ENCODE measurements around the gene SLX4IP. TPM values are rescaled to one million over a fixed set of nuclear protein-coding genes. Genes with fewer than 3 reads are reported as not detected.

Gene SLX4IP
- total RNA-seq, 1 donor from 2014 or later = 7.5 TPM

GRCh38 chr20:10467681-10468339 lies 32.7 kb downstream of the SLX4IP start:
- no peak for DNase-seq

- no peak for DNase-seq
Measured at GRCh38 chr20:10468340-10468845, 33.3 kb downstream of the SLX4IP start.

- DNase-seq = no peak
Measured at GRCh38 chr20:10469056-10469455, 34.0 kb downstream of the SLX4IP start.

- DNase-seq = no peak
Measured at GRCh38 chr20:10469599-10469998, 34.5 kb downstream of the SLX4IP start.

GRCh38 chr20:10470276-10470675 lies 35.2 kb downstream of the SLX4IP start:
- DNase-seq = no peak

- no peak for DNase-seq
Measured at GRCh38 chr20:10472871-10473270, 37.8 kb downstream of the SLX4IP start.

- DNase-seq = no peak
Measured at GRCh38 chr20:10474606-10475184, 39.6 kb downstream of the SLX4IP start.

- DNase-seq = no peak
Measured at GRCh38 chr20:10475225-10475624, 40.1 kb downstream of the SLX4IP start.

GRCh38 chr20:10476319-10476724 lies 41.2 kb downstream of the SLX4IP start:
- DNase-seq = no peak

GRCh38 chr20:10478205-10478604 lies 43.1 kb downstream of the SLX4IP start:
- DNase-seq = no peak

- no peak for DNase-seq
Measured at GRCh38 chr20:10478930-10479329, 43.8 kb downstream of the SLX4IP start.

GRCh38 chr20:10481676-10482075 lies 46.6 kb downstream of the SLX4IP start:
- no peak for DNase-seq

GRCh38 chr20:10483691-10484090 lies 48.6 kb downstream of the SLX4IP start:
- no peak for DNase-seq

GRCh38 chr20:10487142-10488136 lies 52.3 kb downstream of the SLX4IP start:
- DNase-seq = no peak

GRCh38 chr20:10488534-10488933 lies 53.4 kb downstream of the SLX4IP start:
- no peak for DNase-seq

- no peak for DNase-seq
Measured at GRCh38 chr20:10489853-10490252, 54.7 kb downstream of the SLX4IP start.

GRCh38 chr20:10490257-10490656 lies 55.2 kb downstream of the SLX4IP start:
- DNase-seq = no peak

- DNase-seq = no peak
Measured at GRCh38 chr20:10490706-10491105, 55.6 kb downstream of the SLX4IP start.

GRCh38 chr20:10492065-10492464 lies 57.0 kb downstream of the SLX4IP start:
- DNase-seq = no peak

- no peak for DNase-seq
Measured at GRCh38 chr20:10492844-10493243, 57.7 kb downstream of the SLX4IP start.

GRCh38 chr20:10495173-10495572 lies 60.1 kb downstream of the SLX4IP start:
- no peak for DNase-seq

GRCh38 chr20:10496465-10496864 lies 61.4 kb downstream of the SLX4IP start:
- no peak for DNase-seq

GRCh38 chr20:10497283-10497682 lies 62.2 kb downstream of the SLX4IP start:
- no peak for DNase-seq
